SK-N-MC (cell line): ENCODE results near the gene ART5.
"Not testable (repeated sequence)": the region's sequence is repeated elsewhere in the genome, so short reads cannot be mapped to it uniquely, and the experiment has no call there.

Experiments used
- EZH2 ChIP-seq: fragments of 200-600 bp; sonication (generic); IDR thresholded peaks from one replicate; pipeline ENCODE4 v1.6.1; 2017; ENCODE audit warnings: antibody characterized with exemption
- POLR2AphosphoS5 ChIP-seq: IDR thresholded peaks from 2 replicates; pipeline ENCODE4 v1.6.1; 2012; ENCODE audit warnings: mild to moderate bottlenecking, low read depth, low read length, borderline replicate concordance

DNA sequence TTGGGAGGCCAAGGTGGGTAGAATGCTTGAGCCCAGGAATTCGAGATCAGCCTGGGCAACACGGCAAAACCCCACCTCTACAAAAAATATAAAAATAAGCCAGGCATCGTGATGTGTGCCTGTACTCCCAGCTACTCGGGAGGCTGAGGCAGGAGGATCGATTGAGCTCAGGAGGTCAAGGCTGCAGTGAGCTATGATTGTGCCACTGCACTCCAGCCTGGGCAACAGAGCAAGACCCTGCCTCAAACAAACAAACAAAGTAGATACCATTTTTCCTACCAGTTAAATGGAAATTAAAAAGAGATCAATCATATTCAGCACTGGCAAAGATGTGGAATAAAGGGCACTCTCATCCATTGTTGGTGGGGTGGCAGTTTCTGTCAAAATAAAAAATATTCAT is 15.5 kb upstream of the ART5 start:
- TF ChIP-seq POLR2AphosphoS5, EZH2: not testable (repeated sequence)
